Measurements from ENCODE around the gene SCARB1.

Gene SCARB1

GRCh38 chr12:124827588-124828184 is 36.0 kb downstream of the SCARB1 start:
- TF ChIP-seq CTCF (IDR thresholded peaks at IDR 0.05; ENCODE audit: insufficient read depth, missing control alignments): no peak
- FAIRE-seq (no peak), DNase-seq (ENCODE audit: insufficient read length, low spot score) (no peak)

GRCh38 chr12:124824195-124824594 is 39.5 kb downstream of the SCARB1 start:
- DNase-seq (ENCODE audit: insufficient read length, low spot score): no peak
- TF ChIP-seq CTCF (IDR thresholded peaks at IDR 0.05; ENCODE audit: insufficient read depth, missing control alignments): no peak
- no peak for FAIRE-seq

GRCh38 chr12:124823272-124823970 is 40.2 kb downstream of the SCARB1 start:
- DNase-seq (ENCODE audit: insufficient read length, low spot score): no peak
- TF ChIP-seq CTCF (IDR thresholded peaks at IDR 0.05; ENCODE audit: insufficient read depth, missing control alignments): no peak
- FAIRE-seq: no peak

DNA sequence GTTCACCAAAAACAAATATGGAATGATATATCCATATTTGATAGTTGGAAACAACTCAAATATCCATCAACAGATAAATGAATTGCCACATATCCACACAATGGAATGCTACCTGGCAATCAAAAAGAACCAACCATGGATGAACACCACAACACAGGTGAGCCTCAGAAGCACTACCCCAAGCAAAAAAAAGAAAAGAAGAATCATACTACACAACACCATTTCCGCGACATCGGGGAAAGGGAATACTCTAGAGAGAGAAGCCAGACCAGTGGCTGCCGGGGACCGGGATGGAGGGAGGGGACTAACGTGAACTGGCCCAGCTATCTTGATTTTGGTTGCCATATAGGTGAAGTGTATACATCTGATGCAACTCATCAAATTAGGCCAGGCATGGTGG is 41.4 kb downstream of the SCARB1 start:
- DNase-seq (ENCODE audit: insufficient read length, low spot score) (no peak), FAIRE-seq (no peak)
- TF ChIP-seq CTCF (IDR thresholded peaks at IDR 0.05; ENCODE audit: insufficient read depth, missing control alignments): no peak

GRCh38 chr12:124821252-124822200 is 42.1 kb downstream of the SCARB1 start:
- TF ChIP-seq CTCF (IDR thresholded peaks at IDR 0.05; ENCODE audit: insufficient read depth, missing control alignments): no peak
- FAIRE-seq: no peak
- no peak for DNase-seq (ENCODE audit: insufficient read length, low spot score)

DNA sequence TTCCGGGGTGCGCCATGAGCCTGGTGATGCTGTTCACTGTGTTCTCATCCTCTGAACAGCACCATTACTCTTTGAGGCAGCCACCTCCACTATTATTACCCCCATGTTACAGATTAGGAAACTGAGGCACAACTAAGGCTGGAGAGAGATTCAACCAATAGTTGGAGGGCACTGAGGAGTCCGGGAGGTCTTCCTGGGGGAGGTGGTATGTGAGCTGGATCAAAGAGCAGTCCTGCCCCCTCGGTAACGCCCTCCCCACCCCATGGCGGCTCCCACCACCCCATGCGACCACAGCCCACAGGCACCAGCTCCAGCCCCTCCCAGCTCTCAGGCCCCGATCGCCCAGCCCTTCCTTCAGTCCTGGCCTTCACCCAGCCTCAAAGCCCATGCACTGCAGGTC is 43.5 kb downstream of the SCARB1 start:
- DNase-seq (ENCODE audit: insufficient read length, low spot score) (no peak), FAIRE-seq (no peak)
- TF ChIP-seq CTCF (IDR thresholded peaks at IDR 0.05; ENCODE audit: insufficient read depth, missing control alignments): no peak
